ENCODE data around the gene PTMS. TPM values are rescaled to one million over a fixed set of nuclear protein-coding genes. Genes with fewer than 3 reads are reported as not detected.

Gene PTMS
- polyA plus RNA-seq, 1 experiment = 234 TPM

Other genes starting within 250 kb of the PTMS start
- 12,114 and 18,709 TPM in 2 replicates for gene GAPDH, start 231.8 kb upstream of the PTMS start, polyA plus RNA-seq (2011; rRNA removed)
- 19.6 and 31.9 TPM in 2 replicates for gene IFFO1, start 210.3 kb upstream of the PTMS start, polyA plus RNA-seq (2011; rRNA removed)
- gene NOP2, start 198.1 kb upstream of the PTMS start, polyA plus RNA-seq (2011; rRNA removed) = 28.4 and 32.6 TPM in 2 replicates
- 69.8 and 87.6 TPM in 2 replicates for gene CHD4, start 159.0 kb upstream of the PTMS start, polyA plus RNA-seq (2011; rRNA removed)
- 0.05 TPM in 1 of 2 replicates, not detected in the other for gene LPAR5, start 130.4 kb upstream of the PTMS start, polyA plus RNA-seq (2011; rRNA removed)
- gene ACRBP, start 118.9 kb upstream of the PTMS start, polyA plus RNA-seq (2011; rRNA removed) = 0.17 and 0.40 TPM in 2 replicates
- 43.0 and 61.0 TPM in 2 replicates for gene ING4, start 103.2 kb upstream of the PTMS start, polyA plus RNA-seq (2011; rRNA removed)
- 38.8 and 57.0 TPM in 2 replicates for gene ZNF384, start 77.0 kb upstream of the PTMS start, polyA plus RNA-seq (2011; rRNA removed)
- gene PIANP, start 65.5 kb upstream of the PTMS start, polyA plus RNA-seq (2011; rRNA removed) = 0.44 and 0.59 TPM in 2 replicates
- gene COPS7A, start 42.3 kb upstream of the PTMS start, polyA plus RNA-seq (2011; rRNA removed) = 128 and 200 TPM in 2 replicates
- gene MLF2, start 13.2 kb upstream of the PTMS start, polyA plus RNA-seq (2011; rRNA removed) = 287 and 345 TPM in 2 replicates
- gene LAG3, start 6.2 kb downstream of the PTMS start, polyA plus RNA-seq (2011; rRNA removed) = 0.28 and 0.50 TPM in 2 replicates
- 0.33 and 0.42 TPM in 2 replicates for gene CD4, start 23.2 kb downstream of the PTMS start, polyA plus RNA-seq (2011; rRNA removed)
- 3.3 and 6.6 TPM in 2 replicates for gene GPR162, start 55.5 kb downstream of the PTMS start, polyA plus RNA-seq (2011; rRNA removed)
- 40.9 and 71.6 TPM in 2 replicates for gene P3H3, start 62.0 kb downstream of the PTMS start, polyA plus RNA-seq (2011; rRNA removed)
- 3.3 and 5.3 TPM in 2 replicates for gene GNB3, start 74.6 kb downstream of the PTMS start, polyA plus RNA-seq (2011; rRNA removed)
- gene CDCA3, start 84.9 kb downstream of the PTMS start, polyA plus RNA-seq (2011; rRNA removed) = 39.2 and 57.1 TPM in 2 replicates
- gene USP5, start 85.8 kb downstream of the PTMS start, polyA plus RNA-seq (2011; rRNA removed) = 52.9 and 90.0 TPM in 2 replicates
- 2,446 and 2,656 TPM in 2 replicates for gene TPI1, start 101.2 kb downstream of the PTMS start, polyA plus RNA-seq (2011; rRNA removed)
- gene SPSB2, start 106.9 kb downstream of the PTMS start, polyA plus RNA-seq (2011; rRNA removed) = 5.0 and 7.3 TPM in 2 replicates
- gene LRRC23, start 138.5 kb downstream of the PTMS start, polyA plus RNA-seq (2011; rRNA removed) = 12.7 and 13.3 TPM in 2 replicates
- 27.9 and 29.7 TPM in 2 replicates for gene ENO2, start 148.2 kb downstream of the PTMS start, polyA plus RNA-seq (2011; rRNA removed)
- 13.0 and 15.9 TPM in 2 replicates for gene ATN1, start 161.6 kb downstream of the PTMS start, polyA plus RNA-seq (2011; rRNA removed)
- gene RNU7-1, start 177.5 kb downstream of the PTMS start, polyA plus RNA-seq (2011; rRNA removed) = not detected in 2 replicates
- gene C12orf57, start 177.7 kb downstream of the PTMS start, polyA plus RNA-seq (2011; rRNA removed) = 489 and 709 TPM in 2 replicates
- 0.15 and 0.27 TPM in 2 replicates for gene PTPN6, start 185.0 kb downstream of the PTMS start, polyA plus RNA-seq (2011; rRNA removed)
- 283 and 369 TPM in 2 replicates for gene PHB2, start 204.3 kb downstream of the PTMS start, polyA plus RNA-seq (2011; rRNA removed)
- gene EMG1, start 204.6 kb downstream of the PTMS start, polyA plus RNA-seq (2011; rRNA removed) = 37.5 and 53.9 TPM in 2 replicates

All from BJ (cell line).